Skeletal muscle satellite cell (primary cell): ENCODE measurements around the gene CASP3.
"Not testable (repeated sequence)": the region's sequence is repeated elsewhere in the genome, so short reads cannot be mapped to it uniquely, and the experiment has no call there.

Source experiments
- H3K27me3 ChIP-seq: 2 replicates; pipeline ENCODE4 v1.7.0; 2013; ENCODE audit warnings: low read length; ENCODE audit not compliant: control insufficient read depth, insufficient read depth
- H3K36me3 ChIP-seq: 2 replicates; pipeline ENCODE4 v1.7.0; 2013; ENCODE audit warnings: mild to moderate bottlenecking, control low read depth, low read length; ENCODE audit not compliant: insufficient read depth
- H3K4me1 ChIP-seq: 2 replicates; pipeline ENCODE4 v1.7.0; 2013; ENCODE audit warnings: low read length; ENCODE audit not compliant: control insufficient read depth, insufficient read depth
- H3K4me2 ChIP-seq: 2 replicates; pipeline ENCODE4 v1.7.0; 2013; ENCODE audit warnings: mild to moderate bottlenecking, low read length
- H3K4me3 ChIP-seq: 2 replicates; pipeline ENCODE4 v1.7.0; 2013; ENCODE audit warnings: low read length
- H3K9ac ChIP-seq: 2 replicates; pipeline ENCODE4 v1.7.0; 2013; ENCODE audit warnings: mild to moderate bottlenecking, low read depth, low read length, moderate library complexity
- H3K9me3 ChIP-seq: replicated peaks from 2 replicates; pipeline ENCODE4 v1.7.0; 2013; ENCODE audit warnings: mild to moderate bottlenecking, control low read depth, low read length

The CASP3 gene

GRCh38 chr4:184660978-184661377 is 11.7 kb upstream of the CASP3 start:
- Histone ChIP-seq H3K4me3 (no peak overlapping the region), H3K4me2 (no peak overlapping the region), H3K27me3 (no peaks in the 10 kb centered on the region)

GRCh38 chr4:184657820-184658219 is 8.6 kb upstream of the CASP3 start:
- not testable (repeated sequence) for H3K9me3 ChIP-seq

More at GRCh38 chr4:184660978-184661377, 11.7 kb upstream of the CASP3 start:
- Histone ChIP-seq H3K36me3 (peaks cover 27% of the 10 kb centered on the region), H3K9me3 (no peaks in the 10 kb centered on the region), H3K4me1 (no peaks in the 10 kb centered on the region), H3K9ac (no peak overlapping the region)

GRCh38 chr4:184657144-184657543 is 7.9 kb upstream of the CASP3 start:
- Histone ChIP-seq H3K4me2 (no peak overlapping the region), H3K9me3 (no peaks in the 10 kb centered on the region), H3K27me3 (no peaks in the 10 kb centered on the region), H3K36me3 (peaks cover 33% of the 10 kb centered on the region), H3K4me1 (peaks cover 13% of the 10 kb centered on the region), H3K9ac (no peak overlapping the region), H3K4me3 (no peak overlapping the region)

More at GRCh38 chr4:184657820-184658219, 8.6 kb upstream of the CASP3 start:
- Histone ChIP-seq H3K36me3 (peaks cover 33% of the 10 kb centered on the region), H3K4me1 (peaks cover 13% of the 10 kb centered on the region)
- H3K9ac ChIP-seq, H3K4me3 ChIP-seq, H3K4me2 ChIP-seq, H3K27me3 ChIP-seq: not testable (repeated sequence)

- Histone ChIP-seq H3K4me2 (no peak overlapping the region), H3K9ac (no peak overlapping the region), H3K36me3 (peaks cover 26% of the 10 kb centered on the region), H3K4me3 (no peak overlapping the region), H3K9me3 (no peaks in the 10 kb centered on the region), H3K4me1 (peaks cover 13% of the 10 kb centered on the region), H3K27me3 (no peaks in the 10 kb centered on the region)
Observed at GRCh38 chr4:184655889-184656869, 6.9 kb upstream of the CASP3 start.

GRCh38 chr4:184653650-184654049 is 4.4 kb upstream of the CASP3 start:
- H3K27me3 ChIP-seq, result no peaks in the 10 kb centered on the region
- H3K4me3 ChIP-seq, result no peak overlapping the region
- no peaks in the 10 kb centered on the region for H3K9me3 ChIP-seq
- no peak overlapping the region for H3K9ac ChIP-seq
- H3K4me1 ChIP-seq, result peaks cover 20% of the 10 kb centered on the region
- peaks cover 15% of the 10 kb centered on the region for H3K36me3 ChIP-seq
- peak overlapping the region; percentile 2 for H3K4me2 ChIP-seq

- Histone ChIP-seq H3K36me3 (peaks cover 15% of the 10 kb centered on the region), H3K4me1 (peaks cover 25% of the 10 kb centered on the region)
- H3K9me3 ChIP-seq, H3K27me3 ChIP-seq, H3K9ac ChIP-seq, H3K4me3 ChIP-seq, H3K4me2 ChIP-seq: not testable (repeated sequence)
Observed at GRCh38 chr4:184652681-184653080, 3.4 kb upstream of the CASP3 start.

GRCh38 chr4:184651899-184652298 is 2.7 kb upstream of the CASP3 start:
- H3K36me3 ChIP-seq, result peaks cover 12% of the 10 kb centered on the region
- H3K4me2 ChIP-seq, result no peak overlapping the region
- H3K9ac ChIP-seq, result no peak overlapping the region
- peaks cover 33% of the 10 kb centered on the region for H3K4me1 ChIP-seq
- no peaks in the 10 kb centered on the region for H3K27me3 ChIP-seq
- H3K4me3 ChIP-seq, result no peak overlapping the region
- H3K9me3 ChIP-seq, result no peaks in the 10 kb centered on the region

GRCh38 chr4:184649971-184650855 is 966 bp upstream of the CASP3 start:
- Histone ChIP-seq H3K4me1 (peaks cover 41% of the 10 kb centered on the region), H3K4me3 (peak overlapping the region; percentile 79), H3K9ac (peak overlapping the region; percentile 92), H3K36me3 (peaks cover 13% of the 10 kb centered on the region), H3K27me3 (no peaks in the 10 kb centered on the region), H3K4me2 (peak overlapping the region; percentile 92), H3K9me3 (no peaks in the 10 kb centered on the region)

- H3K9ac ChIP-seq, result peak overlapping the region; percentile 95
- peaks cover 40% of the 10 kb centered on the region for H3K4me1 ChIP-seq
- no peaks in the 10 kb centered on the region for H3K9me3 ChIP-seq
- peak overlapping the region; percentile 98 for H3K4me2 ChIP-seq
- peaks cover 13% of the 10 kb centered on the region for H3K36me3 ChIP-seq
- H3K4me3 ChIP-seq, result peak overlapping the region; percentile 82
- no peaks in the 10 kb centered on the region for H3K27me3 ChIP-seq
Observed at GRCh38 chr4:184648313-184649025, 778 bp downstream of the CASP3 start.

- Histone ChIP-seq H3K27me3 (no peaks in the 10 kb centered on the region), H3K9me3 (no peaks in the 10 kb centered on the region), H3K9ac (peak overlapping the region; percentile 95), H3K4me2 (peak overlapping the region; percentile 98), H3K36me3 (peaks cover 13% of the 10 kb centered on the region), H3K4me1 (peaks cover 35% of the 10 kb centered on the region), H3K4me3 (peak overlapping the region; percentile 82)
Observed at GRCh38 chr4:184648054-184648312, 1.3 kb downstream of the CASP3 start.
